ENCODE results near the gene AMBRA1. TPM values are rescaled to one million over a fixed set of nuclear protein-coding genes. Genes with fewer than 3 reads are reported as not detected.

AMBRA1 gene
- total and polyA plus RNA-seq, 2 of the 8 experiments (the other 6 are each of a cell fraction or from before 2014, with no cell fraction given): 14.2 to 37.4 TPM

DNA sequence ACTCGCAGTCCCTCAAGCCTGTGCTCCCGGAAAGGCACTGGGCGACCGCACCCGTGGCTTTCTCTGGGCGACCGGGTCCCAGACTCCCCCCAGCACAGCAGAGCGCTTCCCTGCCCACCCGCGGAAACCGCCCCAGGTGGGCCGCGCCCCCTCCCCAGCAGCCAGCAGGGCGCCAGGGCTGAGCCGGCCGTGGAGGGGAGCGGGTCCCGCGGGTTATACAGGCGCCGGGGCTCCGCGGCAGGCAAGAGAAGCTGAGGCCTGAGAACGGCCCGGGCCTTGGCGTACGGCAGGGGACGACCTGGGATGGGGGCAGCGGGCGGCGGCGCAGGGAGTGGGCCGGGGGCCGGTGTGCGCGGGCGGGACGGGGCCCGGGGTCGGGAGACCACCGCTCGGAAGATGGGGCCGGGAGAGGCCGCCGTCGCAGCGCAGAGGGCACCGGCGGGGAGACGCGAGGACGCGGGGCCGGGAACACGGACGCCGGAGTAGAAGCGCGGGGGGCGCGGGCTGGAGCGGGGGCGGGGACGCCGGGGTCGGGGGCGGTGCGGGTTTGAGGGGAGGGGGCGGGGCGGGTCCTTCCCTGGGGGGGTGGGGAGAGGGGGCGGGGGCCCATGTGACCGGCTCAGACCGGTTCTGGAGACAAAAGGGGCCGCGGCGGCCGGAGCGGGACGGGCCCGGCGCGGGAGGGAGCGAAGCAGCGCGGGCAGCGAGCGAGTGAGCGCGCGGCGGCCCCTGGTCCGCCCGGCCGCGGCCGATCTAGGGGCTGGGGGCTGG lies 212.6 kb downstream of the AMBRA1 start, which contains the start of gene MDK:
MDK (plus strand) TSS at position 622 of the 771 bp plus-strand sequence. CDS start 389 bp downstream, outside the sequence.
- Histone ChIP-seq H3K9me3 (ENCODE audit: insufficient read depth in 2 of 2, low read depth in 1 of 2, low read length in 1 of 2) (no peaks in the 10 kb centered on the region), H3K4me1 (replicated peaks in 1 of 4; ENCODE audit: control insufficient read depth in 3 of 4, insufficient read depth in 4 of 4, low read length in 3 of 4) (peaks cover 0 to 16% (median 13%) of the 10 kb centered on the region in 4 experiments; a peak in 6 of 7 replicates), H3K79me2 (ENCODE audit: control insufficient read depth in 1 of 2, insufficient read depth in 2 of 2, low read length in 2 of 2) (no peaks in the 10 kb centered on the region; a peak in 1 of 4 replicates), H2BK5ac (ENCODE audit: low read depth, low read length) (peak within 1 kb of the TSS; percentile 61; the same call in 1 of the 2 replicates), H3K36me3 (ENCODE audit: control insufficient read depth in 2 of 4, insufficient read depth in 4 of 4, low read length in 3 of 4) (peaks cover 0 to 20% (median 2%) of the 10 kb centered on the region in 4 experiments; a peak in 4 of 8 replicates), H3K56ac (replicated peaks; ENCODE audit: insufficient read length, low read depth, low read length) (peak within 1 kb of the TSS; percentile 79), H2AK5ac (ENCODE audit: low read depth, low read length) (no peak within 1 kb of the TSS), H2BK12ac (ENCODE audit: low read depth, low read length) (no peak within 1 kb of the TSS; the same call in 1 of the 2 replicates), H3K27me3 (replicated peaks in 1 of 4; ENCODE audit: control insufficient read depth in 3 of 4, extremely low read depth in 1 of 4, insufficient read depth in 3 of 4, low read length in 3 of 4) (no peaks in the 10 kb centered on the region), H3K4ac (replicated peaks; ENCODE audit: insufficient read length, low read depth, low read length) (peak within 1 kb of the TSS; percentile 71), H3K79me1 (ENCODE audit: low read depth, low read length) (no peaks in the 10 kb centered on the region), H4K20me1 (replicated peaks in 1 of 2; ENCODE audit: control insufficient read depth in 1 of 2, insufficient read depth in 2 of 2, low read length in 2 of 2) (peaks cover 15 to 20% of the 10 kb centered on the region in 2 experiments), H3K4me3 (ENCODE audit: extremely low read depth in 1 of 4, insufficient read depth in 2 of 4, low read depth in 3 of 4, low read length in 4 of 4) (peak within 1 kb of the TSS; percentile 71 to 95 (median 82)), H2BK120ac (replicated peaks; ENCODE audit: low read depth, low read length) (peak within 1 kb of the TSS; percentile 78), H2BK20ac (ENCODE audit: low read length) (0 out of 2 replicates have a peak within 1 kb of the TSS, but pooled peaks have one; percentile 32), H2BK15ac (ENCODE audit: low read length) (peak within 1 kb of the TSS; percentile 46; the same call in 1 of the 2 replicates), H3K27ac (ENCODE audit: low read depth, low read length) (peak within 1 kb of the TSS; percentile 88), H3K18ac (ENCODE audit: extremely low read depth, low read length) (peak within 1 kb of the TSS; percentile 93), H3K9ac (replicated peaks in 1 of 4; ENCODE audit: extremely low read depth in 1 of 4, low read depth in 3 of 4, low read length in 3 of 4) (peak within 1 kb of the TSS; percentile 60 to 95 (median 82)), H4K91ac (replicated peaks; ENCODE audit: insufficient read length, low read length) (peak within 1 kb of the TSS; percentile 89), H3K23ac (ENCODE audit: insufficient read length) (no peak within 1 kb of the TSS), H3K14ac (ENCODE audit: insufficient read length) (no peak within 1 kb of the TSS), H4K5ac (ENCODE audit: insufficient read length, low read depth, low read length) (peak within 1 kb of the TSS; percentile 94), H4K8ac (ENCODE audit: extremely low read depth, insufficient read depth, low read length) (peak within 1 kb of the TSS; percentile 98), H3K4me2 (ENCODE audit: insufficient read depth in 1 of 2, low read depth in 2 of 2, low read length in 2 of 2) (peak within 1 kb of the TSS; percentile 69 to 94), H3K23me2 (ENCODE audit: low read depth, low read length) (peaks cover 9% of the 10 kb centered on the region; the same call in 1 of the 2 replicates), H2AFZ (ENCODE audit: low read length) (no peak within 1 kb of the TSS)
- peak in 1 of 2 experiments; percentile 83 for DNase-seq (ENCODE audit: low read depth in 1 of 2, low spot score in 2 of 2)
- POLR2A ChIA-PET (ENCODE audit: partially characterized antibody): interaction anchor here (0.5 to 3.8 kb wide), 20 partner anchors 9 to 315 kb away, joined by 3 to 35 read pairs (median 4); partner anchors contain the start of genes AMBRA1 and CHRM4
- FAIRE-seq: no peak
- WGBS, 2 experiments (ENCODE audit: extremely low coverage in 1 of 2, insufficient coverage in 1 of 2, insufficient read length in 1 of 2, insufficient replicate concordance in 2 of 2, low coverage in 1 of 2, low lambda C conversion rate in 2 of 2, missing lambda C conversion rate in 1 of 2): 1% methylated on average over 23 of the region's 96 CpGs; no CpG with 5 or more reads in 1 of the 2 experiments
- CTCF ChIA-PET (ENCODE audit: partially characterized antibody): interaction anchor here (1.0 to 44.5 kb wide), 3 partner anchors 8 to 39 kb away, joined by 3 to 1004 read pairs (median 24); partner anchors contain the start of gene DGKZ
- TF ChIP-seq TAF1 (IDR thresholded peaks at IDR 0.05; ENCODE audit: low read depth, low read length) (peak; percentile 60; the same call in 1 of the 2 replicates), BACH1 (IDR thresholded peaks at IDR 0.05; ENCODE audit: low read length) (no peak), HDAC2 (IDR thresholded peaks at IDR 0.05; ENCODE audit: borderline replicate concordance in 1 of 2, low read depth in 2 of 2, low read length in 2 of 2) (peak in 1 of 2 experiments; percentile 22; a peak in 1 of 4 replicates), POLR2AphosphoS5 (IDR thresholded peaks at IDR 0.05; ENCODE audit: low read depth, low read length) (0 out of 2 replicates have a peak, but pooled peaks have one; percentile 27), JUN (IDR thresholded peaks at IDR 0.05; ENCODE audit: low read depth, low read length) (no peak), CBX5 (IDR thresholded peaks at IDR 0.05; ENCODE audit: low read depth, low read length) (no peak)
- TF ChIP-seq, protein P1, sequence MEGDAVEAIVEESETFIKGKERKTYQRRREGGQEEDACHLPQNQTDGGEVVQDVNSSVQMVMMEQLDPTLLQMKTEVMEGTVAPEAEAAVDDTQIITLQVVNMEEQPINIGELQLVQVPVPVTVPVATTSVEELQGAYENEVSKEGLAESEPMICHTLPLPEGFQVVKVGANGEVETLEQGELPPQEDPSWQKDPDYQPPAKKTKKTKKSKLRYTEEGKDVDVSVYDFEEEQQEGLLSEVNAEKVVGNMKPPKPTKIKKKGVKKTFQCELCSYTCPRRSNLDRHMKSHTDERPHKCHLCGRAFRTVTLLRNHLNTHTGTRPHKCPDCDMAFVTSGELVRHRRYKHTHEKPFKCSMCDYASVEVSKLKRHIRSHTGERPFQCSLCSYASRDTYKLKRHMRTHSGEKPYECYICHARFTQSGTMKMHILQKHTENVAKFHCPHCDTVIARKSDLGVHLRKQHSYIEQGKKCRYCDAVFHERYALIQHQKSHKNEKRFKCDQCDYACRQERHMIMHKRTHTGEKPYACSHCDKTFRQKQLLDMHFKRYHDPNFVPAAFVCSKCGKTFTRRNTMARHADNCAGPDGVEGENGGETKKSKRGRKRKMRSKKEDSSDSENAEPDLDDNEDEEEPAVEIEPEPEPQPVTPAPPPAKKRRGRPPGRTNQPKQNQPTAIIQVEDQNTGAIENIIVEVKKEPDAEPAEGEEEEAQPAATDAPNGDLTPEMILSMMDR (IDR thresholded peaks at IDR 0.05; ENCODE audit: control extremely low read depth in 1 of 3, insufficient read depth in 1 of 3, low read depth in 1 of 3, low read length in 3 of 3): 0 out of 4 replicates have a peak, but pooled peaks of 1 of the 3 experiments have one; percentile 4

Data from H1 (cell line).